ENCODE data around the gene CEPT1. TPM values are rescaled to one million over a fixed set of nuclear protein-coding genes. Genes with fewer than 3 reads are reported as not detected.

Gene CEPT1
- total and polyA plus RNA-seq, 2 of the 4 experiments (the other 2 are of a cell fraction): 13.3 to 27.4 TPM

DNA sequence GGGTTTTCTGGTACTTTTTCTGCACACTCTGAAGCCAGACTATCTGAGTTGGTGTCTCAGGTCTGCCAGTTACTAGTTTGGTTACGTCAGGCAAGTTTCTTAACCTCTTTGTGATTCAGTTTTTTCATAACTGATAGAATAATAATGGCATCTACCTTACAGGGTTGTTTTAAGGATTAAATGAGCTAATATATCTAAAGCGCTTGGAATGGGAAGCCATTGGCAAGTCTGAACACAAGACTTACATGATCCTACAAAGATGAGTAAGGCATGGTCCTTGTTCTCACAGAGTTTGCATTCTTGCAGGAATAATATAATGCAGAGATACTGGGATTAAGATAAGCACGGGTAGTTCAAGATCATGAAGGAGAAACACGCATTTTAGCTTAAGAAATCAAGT is 69.6 kb downstream of the CEPT1 start:
- dilution Hi-C loops (cut with HindIII; ENCODE audit: low sequenced_read_pairs, unreplicated experiment): no loop called here
- H2BK20ac ChIP-seq (ENCODE audit: low read depth, low read length): no peak overlapping the region
- TF ChIP-seq MAZ (IDR thresholded peaks at IDR 0.05; ENCODE audit: borderline replicate concordance, low read depth, low read length) (no peak), SMC3 (IDR thresholded peaks at IDR 0.05; ENCODE audit: low read depth, low read length) (no peak), CTCF (conservative IDR thresholded peaks at IDR 0.05; ENCODE audit: low read depth, low read length) (no peak), BHLHE40 (IDR thresholded peaks at IDR 0.05; ENCODE audit: low read depth, low read length) (no peak), RAD21 (IDR thresholded peaks at IDR 0.05; ENCODE audit: low read length) (no peak), MAFK (IDR thresholded peaks at IDR 0.05; ENCODE audit: low read depth, low read length) (no peak), POLR2A (IDR thresholded peaks at IDR 0.05; ENCODE audit: low read depth, low read length) (no peak), CEBPB (IDR thresholded peaks at IDR 0.05; ENCODE audit: low read depth, low read length) (no peak), USF2 (IDR thresholded peaks at IDR 0.05; ENCODE audit: low read depth, low read length) (no peak), MXI1 (IDR thresholded peaks at IDR 0.05; ENCODE audit: borderline replicate concordance, low read depth, low read length) (no peak), FOS (IDR thresholded peaks at IDR 0.05; ENCODE audit: low read depth, low read length) (no peak), RFX5 (IDR thresholded peaks at IDR 0.05; ENCODE audit: low read depth, low read length) (no peak)

More for the DNA sequence above, 69.6 kb downstream of the CEPT1 start:
- Histone ChIP-seq H3K9me1 (ENCODE audit: insufficient read depth, low read length) (peaks cover 1% of the 10 kb centered on the region; the same call in 1 of the 2 replicates), H3K4me3 (ENCODE audit: insufficient read depth, low read depth, low read length) (no peak overlapping the region), H3K4me2 (ENCODE audit: low read depth, low read length) (no peak overlapping the region), H3K56ac (ENCODE audit: extremely low read depth, insufficient read depth, low read length) (no peak overlapping the region), H4K8ac (ENCODE audit: low read depth in 2 of 2, low read length in 2 of 2) (no peak overlapping the region), H3K4ac (ENCODE audit: low read depth, low read length) (no peak overlapping the region), H3K9ac (ENCODE audit: low read depth, low read length) (no peak overlapping the region), H3K27ac (ENCODE audit: insufficient read depth, low read length) (no peak overlapping the region), H3K79me1 (ENCODE audit: low read depth in 1 of 2, low read length in 2 of 2) (no peaks in the 10 kb centered on the region), H4K20me1 (ENCODE audit: insufficient read depth, low read length) (no peaks in the 10 kb centered on the region), H3K4me1 (ENCODE audit: control insufficient read depth, insufficient read depth, low read length) (peaks cover 8% of the 10 kb centered on the region), H2BK15ac (ENCODE audit: low read depth, low read length) (no peak overlapping the region), H2BK120ac (ENCODE audit: low read depth, low read length) (no peak overlapping the region), H2AK5ac (ENCODE audit: low read depth, low read length) (no peak overlapping the region), H3K23ac (ENCODE audit: low read depth, low read length) (no peak overlapping the region), H3K18ac (ENCODE audit: low read depth, low read length) (no peak overlapping the region), H2BK5ac (ENCODE audit: low read depth, low read length, poor library complexity, severe bottlenecking) (no peak overlapping the region), H3K14ac (replicated peaks; ENCODE audit: low read depth, low read length) (no peak overlapping the region), H4K5ac (ENCODE audit: low read depth, low read length) (no peak overlapping the region), H3K27me3 (ENCODE audit: control insufficient read depth, insufficient read depth, low read length) (peaks cover 14% of the 10 kb centered on the region), H2AFZ (replicated peaks; ENCODE audit: low read length, poor library complexity) (no peak overlapping the region), H4K91ac (ENCODE audit: insufficient read depth, low read depth, low read length) (no peak overlapping the region), H2AK9ac (replicated peaks; ENCODE audit: low read depth, low read length, poor library complexity) (no peak overlapping the region), H3K36me3 (ENCODE audit: control insufficient read depth, insufficient read depth, low read length) (no peaks in the 10 kb centered on the region), H3K9me3 (ENCODE audit: control insufficient read depth, insufficient read depth, low read length) (no peaks in the 10 kb centered on the region)
- ATAC-seq (ENCODE audit: low read depth) (no peak), DNase-seq (no peak)
- POLR2A ChIA-PET (ENCODE audit: unreplicated experiment): interaction anchor here (0.7 kb wide), 1 partner anchor 10 kb away, joined by 5 read pairs; no protein-coding TSS in a partner anchor
- CTCF ChIA-PET: no interaction called here
- in situ Hi-C loops (cut with MboI; ENCODE audit: low sequenced_read_pairs) (no loop called here), intact Hi-C loops (cut with micrococcal nuclease) (no loop called here)
- WGBS, 2 experiments (ENCODE audit: extremely low coverage in 2 of 2, insufficient read length in 1 of 2): no CpG with 5 or more reads among the region's 4 CpGs
- no TSS peak for BruUV-seq (replicated peaks)

Measured in IMR-90 (cell line).